Endothelial cell of umbilical vein (primary cell): Measurements from ENCODE around the gene GOLPH3. TPM values are rescaled to one million over a fixed set of nuclear protein-coding genes. Genes with fewer than 3 reads are reported as not detected.

Experiments used
- BruUV-seq: library from RNA; stranded (reverse); fragments of 400-500 nt; replicated peaks from 2 replicates; lab custom pipeline; 2021; lab: Mats Ljungman, UMichigan
- CTCF ChIA-PET: fragments of 300-600, 350-600 bp; sonication (Branson Sonifier 250); formaldehyde crosslinking; loops from one replicate; lab custom pipeline; 2021; ENCODE audit warnings: antibody characterized with exemption, inconsistent platforms; lab: Charles Lee
- POLR2A ChIA-PET: fragments of 300-600, 350-600 bp; sonication (Branson Sonifier 250); formaldehyde crosslinking; loops from one replicate; lab custom pipeline; 2021; ENCODE audit warnings: antibody characterized with exemption, inconsistent platforms; lab: Charles Lee
- DNase-seq: peaks from one replicate; pipeline ENCODE4 v3.0.0-alpha.2; 2011; ENCODE audit warnings: low read depth, low spot score
- FAIRE-seq: peaks from 2 replicates; lab custom pipeline; 2011; peaks lifted over from hg19 to GRCh38; lab: Jason Lieb, UNC
- H2AFZ ChIP-seq: 2 replicates; pipeline ENCODE4 v1.6.0; 2012; ENCODE audit warnings: low read depth, low read length, control low read depth, inconsistent platforms
- H3K27ac ChIP-seq: 2 replicates; pipeline ENCODE4 v1.5.1; 2011; ENCODE audit warnings: low read depth, mild to moderate bottlenecking, control low read depth, low read length, moderate library complexity; ENCODE audit not compliant: insufficient read depth
- H3K27me3 ChIP-seq, 2 experiments: 2 replicates each; pipeline versions ENCODE4 v1.6.0 to v1.6.1; 2011; ENCODE audit warnings: low read length in 2 of 2, mixed read lengths in 1 of 2; ENCODE audit not compliant: control insufficient read depth in 2 of 2, insufficient read depth in 2 of 2
- H3K36me3 ChIP-seq, 2 experiments: 2 replicates in 1 of 2; 3 replicates in 1 of 2; pipeline ENCODE4 v1.5.1; 2011; ENCODE audit warnings: low read length in 2 of 2, mild to moderate bottlenecking in 1 of 2, moderate library complexity in 1 of 2; ENCODE audit not compliant: control insufficient read depth in 2 of 2, insufficient read depth in 2 of 2; ENCODE audit errors: extremely low read depth in 1 of 2
- H3K4me1 ChIP-seq: 3 replicates; pipeline ENCODE4 v1.5.1; 2011; ENCODE audit warnings: mild to moderate bottlenecking, low read length; ENCODE audit not compliant: control insufficient read depth, insufficient read depth; ENCODE audit errors: extremely low read depth
- H3K4me2 ChIP-seq: 2 replicates; pipeline ENCODE4 v1.6.1; 2011; ENCODE audit warnings: low read length, control low read depth, mixed read lengths; ENCODE audit not compliant: insufficient read depth
- H3K4me3 ChIP-seq, 3 experiments: fragments of 200-600 bp in 1 of 3; sonication (generic), shearing (Covaris generic) in 1 of 3; replicated peaks in 1 of 3; 2 replicates each; pipeline ENCODE4 v1.5.1; 2011 to 2016; ENCODE audit warnings: control low read depth in 3 of 3, low read length in 3 of 3, mild to moderate bottlenecking in 2 of 3, inconsistent platforms in 1 of 3, low read depth in 1 of 3, moderate library complexity in 1 of 3; ENCODE audit not compliant: insufficient read depth in 1 of 3
- H3K79me2 ChIP-seq: 2 replicates; pipeline ENCODE4 v1.6.0; 2012; ENCODE audit warnings: low read length, inconsistent platforms; ENCODE audit not compliant: control insufficient read depth, insufficient read depth
- H3K9ac ChIP-seq: replicated peaks from 2 replicates; pipeline ENCODE3; 2011; ENCODE audit warnings: low read length, control low read depth; ENCODE audit not compliant: insufficient read depth; ENCODE audit errors: extremely low read depth
- H3K9me1 ChIP-seq: replicated peaks from 3 replicates; pipeline ENCODE4 v1.6.0; 2011; ENCODE audit warnings: mild to moderate bottlenecking, low read length; ENCODE audit not compliant: control insufficient read depth, insufficient read depth; ENCODE audit errors: extremely low read depth
- H3K9me3 ChIP-seq: replicated peaks from 2 replicates; pipeline ENCODE4 v1.5.1; 2012; ENCODE audit warnings: low read length, inconsistent platforms; ENCODE audit not compliant: control insufficient read depth, insufficient read depth
- H4K20me1 ChIP-seq: replicated peaks from 2 replicates; pipeline ENCODE3; 2011; ENCODE audit warnings: mild to moderate bottlenecking, low read length; ENCODE audit not compliant: control insufficient read depth, insufficient read depth; ENCODE audit errors: extremely low read depth
- EZH2 ChIP-seq: IDR thresholded peaks from 2 replicates; pipeline ENCODE4 v1.6.1; 2012; ENCODE audit warnings: borderline replicate concordance, low read depth, mild to moderate bottlenecking, moderate library complexity, low read length, inconsistent platforms; ENCODE audit not compliant: severe bottlenecking
- FOS ChIP-seq: IDR thresholded peaks from 2 replicates; pipeline ENCODE4 v1.6.1; 2011; ENCODE audit warnings: mild to moderate bottlenecking, low read length, moderate library complexity, borderline replicate concordance; ENCODE audit not compliant: insufficient read depth
- GATA2 ChIP-seq: IDR thresholded peaks from 2 replicates; pipeline ENCODE4 v1.7.0; 2011; ENCODE audit warnings: low read depth, mild to moderate bottlenecking, moderate library complexity, mixed read lengths, low read length; ENCODE audit not compliant: insufficient read length, insufficient read depth
- JUN ChIP-seq: IDR thresholded peaks from 2 replicates; pipeline ENCODE4 v1.6.1; 2011; ENCODE audit warnings: borderline replicate concordance, low read depth; ENCODE audit not compliant: insufficient read length, insufficient read depth
- MYC ChIP-seq: IDR thresholded peaks from one replicate; pipeline ENCODE4 v1.6.1; 2011; ENCODE audit warnings: mild to moderate bottlenecking, low read depth, low read length
- POLR2A ChIP-seq: IDR thresholded peaks from 2 replicates; pipeline ENCODE4 v1.6.1; 2012; ENCODE audit warnings: low read depth, mild to moderate bottlenecking, control low read depth, low read length
- POLR2AphosphoS5 ChIP-seq: IDR thresholded peaks from 2 replicates; pipeline ENCODE4 v1.6.1; 2012; ENCODE audit warnings: low read depth, mild to moderate bottlenecking, control low read depth, low read length, moderate library complexity; ENCODE audit not compliant: insufficient read depth
- dilution Hi-C: fragments of 300-500 bp; cut with MboI; formaldehyde crosslinking; loops from one replicate; pipeline ENCODE4 v1.15.0; 2019; ENCODE audit warnings: low sequenced_read_pairs; ENCODE audit not compliant: extremely low pct_ligation_motif_present
- intact Hi-C: fragments of 100-400 bp; cut with micrococcal nuclease; formaldehyde crosslinking; loops from one replicate; pipeline ENCODE4 v1.10.0; 2022
- polyA plus RNA-seq, 4 experiments: library from polyadenylated mRNA; depleted of rRNA in 3 of 4; stranded (reverse) in 3 of 4; unstranded in 1 of 4; fragments of >200 nt; gene quantifications; 2 replicates each; pipeline versions ENCODE4 v1.2.1 to v1.2.3, GENCODE V29; 2011 to 2012; ENCODE audit warnings: missing spikeins in 1 of 4
- total RNA-seq: library from RNA; stranded (reverse); gene quantifications from 2 replicates; pipeline ENCODE4 v1.2.3, GENCODE V29; 2021
- TF ChIP-seq, protein P1 (sequence below): IDR thresholded peaks from 2 replicates; pipeline ENCODE4 v1.6.1; 2011; ENCODE audit not compliant: insufficient read depth, insufficient read length
- TF ChIP-seq, protein P2 (sequence below), 2 donors: IDR thresholded peaks; 1 replicate in 1 of 2; 2 replicates in 1 of 2; pipeline ENCODE4 v1.5.1; 2011; ENCODE audit warnings: low read length in 2 of 2, mild to moderate bottlenecking in 2 of 2, moderate library complexity in 2 of 2, control low read depth in 1 of 2, inconsistent platforms in 1 of 2, low read depth in 1 of 2; ENCODE audit not compliant: insufficient read depth in 1 of 2; ENCODE audit errors: extremely low read depth in 1 of 2

Gene GOLPH3
- total and polyA plus RNA-seq, 2 donors (not counting 3 experiments of a cell fraction or from before 2014, with no cell fraction given): 38.1 to 70.2 TPM

DNA sequence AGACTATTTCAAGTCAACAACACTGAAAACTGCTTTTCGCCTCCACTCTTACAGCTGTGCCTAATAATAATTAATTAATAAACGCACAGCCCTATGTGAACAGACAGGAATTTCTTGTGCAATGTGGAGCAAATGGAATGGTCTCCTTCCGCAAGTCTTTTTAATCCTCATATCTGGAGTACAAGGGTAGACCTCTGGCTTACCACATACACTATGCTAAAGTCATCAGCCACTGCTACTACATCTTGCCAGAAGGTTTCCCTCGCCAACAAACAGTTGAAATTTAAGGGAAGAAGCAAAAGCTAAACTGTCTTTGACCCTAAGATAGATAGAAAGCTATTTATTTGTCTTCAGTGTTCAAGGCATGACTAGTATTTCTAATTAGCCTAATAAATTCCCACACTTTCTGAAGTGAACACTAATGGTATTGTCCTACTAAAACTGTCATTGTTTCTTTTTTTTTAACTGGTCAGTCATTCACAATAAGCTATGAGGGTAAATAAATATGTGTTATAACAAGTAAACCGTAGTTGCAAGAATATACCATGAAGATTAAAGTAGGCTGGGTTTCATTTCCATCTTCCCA is 63.9 kb downstream of the GOLPH3 start:
- Histone ChIP-seq H3K36me3 (peaks cover 9 to 21% of the 10 kb centered on the region in 2 experiments), H3K79me2 (peaks cover 4% of the 10 kb centered on the region), H3K9ac (no peak overlapping the region), H4K20me1 (no peaks in the 10 kb centered on the region), H3K9me3 (no peaks in the 10 kb centered on the region), H2AFZ (no peak overlapping the region), H3K4me3 (no peak overlapping the region), H3K27ac (no peak overlapping the region), H3K27me3 (no peaks in the 10 kb centered on the region), H3K4me1 (peaks cover 13% of the 10 kb centered on the region), H3K4me2 (no peak overlapping the region), H3K9me1 (no peaks in the 10 kb centered on the region)
- no peak for DNase-seq
- ChIA-PET POLR2A (no interaction called here), CTCF (interaction anchor here (1.3 kb wide), 1 partner anchor 17 kb away, joined by 3 read pairs; no protein-coding TSS in a partner anchor)
- TF ChIP-seq, protein P1, sequence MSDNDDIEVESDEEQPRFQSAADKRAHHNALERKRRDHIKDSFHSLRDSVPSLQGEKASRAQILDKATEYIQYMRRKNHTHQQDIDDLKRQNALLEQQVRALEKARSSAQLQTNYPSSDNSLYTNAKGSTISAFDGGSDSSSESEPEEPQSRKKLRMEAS: no peak
- TF ChIP-seq MYC (no peak), EZH2 (no peak), POLR2AphosphoS5 (no peak), JUN (no peak), FOS (no peak), POLR2A (no peak), GATA2 (no peak)
- TF ChIP-seq, protein P2, sequence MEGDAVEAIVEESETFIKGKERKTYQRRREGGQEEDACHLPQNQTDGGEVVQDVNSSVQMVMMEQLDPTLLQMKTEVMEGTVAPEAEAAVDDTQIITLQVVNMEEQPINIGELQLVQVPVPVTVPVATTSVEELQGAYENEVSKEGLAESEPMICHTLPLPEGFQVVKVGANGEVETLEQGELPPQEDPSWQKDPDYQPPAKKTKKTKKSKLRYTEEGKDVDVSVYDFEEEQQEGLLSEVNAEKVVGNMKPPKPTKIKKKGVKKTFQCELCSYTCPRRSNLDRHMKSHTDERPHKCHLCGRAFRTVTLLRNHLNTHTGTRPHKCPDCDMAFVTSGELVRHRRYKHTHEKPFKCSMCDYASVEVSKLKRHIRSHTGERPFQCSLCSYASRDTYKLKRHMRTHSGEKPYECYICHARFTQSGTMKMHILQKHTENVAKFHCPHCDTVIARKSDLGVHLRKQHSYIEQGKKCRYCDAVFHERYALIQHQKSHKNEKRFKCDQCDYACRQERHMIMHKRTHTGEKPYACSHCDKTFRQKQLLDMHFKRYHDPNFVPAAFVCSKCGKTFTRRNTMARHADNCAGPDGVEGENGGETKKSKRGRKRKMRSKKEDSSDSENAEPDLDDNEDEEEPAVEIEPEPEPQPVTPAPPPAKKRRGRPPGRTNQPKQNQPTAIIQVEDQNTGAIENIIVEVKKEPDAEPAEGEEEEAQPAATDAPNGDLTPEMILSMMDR (IDR thresholded peaks at IDR 0.05; ENCODE audit: extremely low read depth in 1 of 2, insufficient read depth in 1 of 2, low read depth in 1 of 2, low read length in 2 of 2): no peak
- FAIRE-seq: no peak
- intact Hi-C loops: no loop called here
- dilution Hi-C loops: no loop called here
- BruUV-seq: no TSS peak
